Fibroblast of skin of right biceps (primary cell): ENCODE results near the gene MAP4.
"Not testable (repeated sequence)": the region's sequence is repeated elsewhere in the genome, so short reads cannot be mapped to it uniquely, and the experiment has no call there.

Experiments
- DNase-seq: peaks from one replicate; pipeline ENCODE4 v3.0.0-alpha.2; 2013

The MAP4 gene

GRCh38 chr3:47891613-47892005, 124.6 kb downstream of the MAP4 start:
- DNase-seq: no peak

- DNase-seq: no peak
These were observed 125.2 kb downstream of the MAP4 start for GRCh38 chr3:47890828-47891612.

DNA sequence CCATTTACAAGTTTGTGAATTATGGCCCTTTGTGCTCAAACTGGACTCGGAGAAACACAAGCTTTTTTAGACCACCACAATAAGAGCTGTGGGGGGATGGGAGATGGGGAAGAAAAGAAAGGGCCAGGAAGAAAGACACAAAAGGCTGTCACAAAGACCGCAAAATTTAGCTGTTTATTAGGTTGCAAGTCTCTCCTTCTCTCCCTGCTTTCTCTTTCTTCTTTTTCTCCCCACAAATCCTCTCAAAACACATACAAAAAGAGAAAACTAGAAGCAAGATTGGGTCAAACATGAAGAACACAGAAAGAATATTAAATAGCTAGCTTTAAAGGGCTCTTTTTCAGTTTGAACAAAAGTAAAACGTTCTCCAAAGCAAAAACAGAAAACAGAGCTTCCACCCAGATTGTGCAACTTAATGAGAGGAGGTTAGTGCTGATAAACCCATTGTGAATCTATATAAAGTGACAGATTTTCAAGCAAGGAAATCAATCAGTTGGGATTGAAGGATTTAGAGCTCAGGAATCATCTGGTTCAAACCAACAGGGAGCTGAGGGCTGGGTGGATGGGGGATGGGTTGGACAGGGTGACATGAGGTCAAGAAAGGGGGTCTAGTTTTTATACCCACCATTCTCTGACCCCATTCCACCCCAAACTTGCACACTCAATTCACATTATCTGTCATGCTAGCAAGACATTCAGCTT, 125.9 kb downstream of the MAP4 start:
- DNase-seq: no peak

- DNase-seq: no peak
These were observed 127.0 kb downstream of the MAP4 start for GRCh38 chr3:47888986-47889757.

- not testable (repeated sequence) for DNase-seq
These were observed 128.2 kb downstream of the MAP4 start for GRCh38 chr3:47887991-47888390.

DNA sequence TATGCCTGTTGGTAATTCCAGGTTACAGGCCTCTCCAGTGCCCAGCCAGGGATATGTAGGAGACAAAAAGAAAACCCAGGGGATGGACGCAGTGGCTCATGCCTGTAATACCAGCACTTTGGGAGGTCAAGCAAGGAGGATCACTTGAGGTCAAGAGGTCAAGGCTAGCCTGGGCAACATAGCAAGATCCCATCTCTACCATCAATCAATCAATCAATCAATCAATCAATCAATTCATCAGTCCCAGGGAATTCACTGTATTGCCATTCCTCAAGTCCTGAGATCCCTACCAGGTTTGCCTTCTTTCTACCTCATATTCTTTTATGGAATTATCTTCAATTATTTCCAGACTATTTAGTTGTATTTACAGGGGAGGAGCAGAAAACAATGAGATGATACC, 131.0 kb downstream of the MAP4 start:
- no peak for DNase-seq

- DNase-seq: no peak
These were observed 131.6 kb downstream of the MAP4 start for GRCh38 chr3:47884603-47885002.

GRCh38 chr3:47882338-47882737, 133.9 kb downstream of the MAP4 start:
- no peak for DNase-seq

GRCh38 chr3:47877719-47878118, 138.5 kb downstream of the MAP4 start:
- no peak for DNase-seq

- DNase-seq: peak; percentile 32
These were observed 138.9 kb downstream of the MAP4 start for GRCh38 chr3:47877290-47877689.

DNA sequence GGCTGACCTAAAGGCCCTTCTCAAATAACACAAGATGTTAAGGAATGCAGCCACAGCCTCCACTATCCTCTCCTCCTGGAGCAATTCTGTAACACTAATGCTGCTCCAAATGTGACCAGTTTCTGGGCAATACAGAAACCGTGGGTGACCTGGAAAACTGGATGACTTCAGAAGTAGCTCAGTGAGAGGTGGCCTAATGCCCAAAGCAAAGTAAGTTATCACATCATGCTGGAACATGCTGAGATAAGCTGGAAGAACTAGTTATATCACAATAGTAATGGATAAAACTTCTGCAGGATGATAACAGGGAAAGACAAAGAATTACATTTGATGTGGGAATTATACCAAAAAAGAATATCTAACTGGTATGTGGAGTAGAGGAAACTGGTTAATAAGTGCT, 141.3 kb downstream of the MAP4 start:
- DNase-seq: no peak

DNA sequence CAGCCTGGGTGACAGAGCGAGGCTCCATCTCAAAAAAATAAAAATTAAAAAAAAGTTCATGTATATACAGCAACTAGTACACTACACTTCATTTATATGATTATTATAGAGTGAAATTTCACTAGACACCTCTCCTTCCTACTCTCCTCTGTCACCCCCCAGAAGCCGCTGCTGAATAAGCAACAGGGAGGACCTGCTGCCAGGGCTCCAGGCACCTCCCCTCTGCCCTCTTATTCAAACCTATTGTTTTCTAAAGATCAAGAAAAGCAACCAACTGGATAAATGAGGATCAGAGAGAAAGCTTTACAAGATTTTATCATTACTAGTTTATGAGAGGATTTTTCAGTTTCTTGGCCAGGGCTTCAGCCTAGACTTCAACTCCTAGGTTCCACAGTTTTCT, 141.8 kb downstream of the MAP4 start:
- DNase-seq: no peak

DNA sequence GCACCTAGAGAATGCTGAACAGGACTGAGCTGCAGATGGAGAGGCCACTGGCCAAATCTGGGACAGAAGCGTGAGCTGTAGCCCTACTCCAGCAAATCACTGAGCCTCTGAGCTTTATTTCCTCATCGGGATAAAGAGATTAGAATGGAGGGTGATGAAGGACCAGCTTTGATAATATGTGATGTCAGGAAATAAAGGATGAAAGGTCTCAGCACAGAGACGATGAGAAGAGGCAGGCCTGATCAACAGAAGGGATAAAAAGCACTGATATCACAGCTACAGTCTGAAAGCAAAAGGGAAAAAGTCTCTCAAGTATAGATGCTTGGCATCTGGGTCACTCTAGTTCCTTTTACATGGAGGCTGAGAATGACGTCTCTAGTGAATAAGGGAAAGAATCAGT, 143.3 kb downstream of the MAP4 start:
- DNase-seq: no peak

- no peak for DNase-seq
These were observed 144.8 kb downstream of the MAP4 start for GRCh38 chr3:47871389-47871788.

DNA sequence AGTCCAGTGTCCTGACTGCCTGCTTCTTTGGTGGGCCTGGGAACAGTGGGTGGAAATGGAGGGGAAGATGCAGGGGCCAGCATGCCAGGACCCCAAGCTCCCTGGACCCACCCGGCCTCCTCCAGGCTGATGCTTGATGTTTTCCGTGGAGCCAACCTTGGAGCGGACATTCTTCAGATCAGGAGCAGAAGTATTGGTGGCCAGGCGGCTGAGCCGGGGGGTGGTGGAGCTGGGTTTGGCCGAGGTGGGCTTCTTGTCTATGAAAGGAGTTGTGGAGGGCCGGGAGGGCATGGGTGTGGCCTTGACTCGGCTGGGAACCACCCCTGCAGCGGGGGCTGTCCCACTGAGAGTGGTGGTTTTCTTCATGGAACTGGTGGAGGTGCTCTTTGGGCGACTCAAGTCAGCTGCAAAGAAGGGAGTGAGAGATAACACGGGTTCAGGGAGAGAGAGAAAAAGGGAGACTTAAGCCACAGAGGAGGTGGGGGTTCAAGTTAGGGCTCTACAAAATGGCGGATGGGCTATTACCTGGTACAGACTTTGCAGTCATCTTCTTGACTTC, 145.4 kb downstream of the MAP4 start:
- no peak for DNase-seq

DNA sequence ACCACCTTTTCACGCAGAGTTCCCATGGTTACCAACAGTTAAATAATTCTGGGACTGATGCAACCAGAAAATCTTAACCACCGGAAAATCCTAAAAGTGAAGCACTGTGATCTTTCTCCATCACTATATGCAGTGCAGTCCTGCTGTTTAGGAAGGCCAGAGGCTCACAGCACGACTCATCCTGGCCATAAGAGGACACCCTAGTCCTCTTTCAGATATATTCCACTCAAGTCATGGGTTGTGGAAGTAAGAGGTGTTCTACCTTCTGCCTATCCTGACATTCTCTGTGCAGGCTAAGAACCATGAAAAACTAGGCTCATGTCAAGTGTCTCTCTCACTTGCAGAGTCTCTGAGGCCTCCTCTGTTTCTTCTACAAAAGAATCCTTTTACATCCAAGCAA, 146.1 kb downstream of the MAP4 start:
- DNase-seq: no peak

DNA sequence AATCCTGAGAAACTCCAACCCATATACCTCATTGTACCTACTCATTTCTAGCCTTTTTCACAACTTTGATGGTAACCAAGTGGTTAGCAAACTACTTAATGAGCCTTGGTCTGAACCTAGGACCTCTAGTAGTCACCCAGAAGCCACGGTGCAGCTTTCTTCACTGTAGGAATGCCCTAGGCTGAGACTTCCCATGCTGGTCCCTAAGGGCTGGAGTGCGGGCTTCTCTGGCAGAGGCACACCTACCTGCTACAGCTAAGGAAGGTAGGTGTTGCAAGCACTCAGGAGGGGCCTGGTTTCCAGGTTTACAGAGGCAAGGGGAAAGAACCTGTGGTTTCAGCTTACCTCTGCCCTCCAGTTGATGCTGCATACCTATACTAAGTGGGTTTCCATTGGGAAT, 147.9 kb downstream of the MAP4 start:
- DNase-seq: no peak

DNA sequence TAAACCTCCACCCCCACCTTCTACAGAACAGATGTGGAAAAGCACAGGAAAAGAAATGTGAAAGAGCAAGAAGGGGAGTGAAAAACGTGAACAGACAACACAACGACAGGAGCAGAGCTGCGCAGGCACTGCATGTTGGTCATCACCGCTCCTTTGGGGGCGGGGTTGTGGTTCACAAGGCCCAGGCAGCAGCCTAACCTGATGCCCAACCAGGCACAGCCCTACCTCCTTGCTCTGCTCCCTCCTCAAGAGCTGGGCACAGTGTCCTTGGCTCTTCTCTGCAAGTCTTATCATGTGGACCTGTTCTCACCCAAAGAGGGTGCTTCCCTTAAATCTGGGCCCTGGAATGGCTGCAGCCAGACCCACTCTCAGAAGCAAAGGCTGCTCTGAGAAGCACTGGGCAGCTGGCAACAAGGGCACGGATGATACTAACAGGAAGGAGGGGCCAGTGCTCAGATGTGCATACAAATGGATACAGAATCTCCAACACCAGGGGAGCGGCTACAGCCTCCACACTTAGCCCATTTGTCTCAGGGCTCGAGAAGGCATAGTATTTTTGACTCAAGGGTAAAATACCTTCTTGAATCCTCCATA, 148.7 kb downstream of the MAP4 start:
- no peak for DNase-seq

DNA sequence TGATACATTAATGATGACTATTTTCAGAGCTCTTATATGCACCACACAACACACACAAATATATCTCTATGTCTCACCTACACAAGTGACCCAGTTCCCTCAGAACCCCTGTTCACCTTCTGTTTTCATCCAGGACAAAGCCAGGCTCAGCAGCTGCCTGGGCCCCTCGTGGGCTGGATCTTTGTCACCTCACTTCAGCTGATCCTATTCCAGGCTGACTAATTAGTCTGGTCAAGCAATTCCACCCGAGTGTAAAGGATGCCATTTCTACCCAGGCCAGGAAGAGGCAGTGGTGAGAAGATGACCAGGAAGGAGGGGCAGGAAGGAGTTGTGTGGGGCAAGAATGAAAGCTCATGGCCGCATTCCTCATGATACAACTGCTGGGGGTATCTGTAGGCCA, 151.0 kb downstream of the MAP4 start:
- DNase-seq: no peak

DNA sequence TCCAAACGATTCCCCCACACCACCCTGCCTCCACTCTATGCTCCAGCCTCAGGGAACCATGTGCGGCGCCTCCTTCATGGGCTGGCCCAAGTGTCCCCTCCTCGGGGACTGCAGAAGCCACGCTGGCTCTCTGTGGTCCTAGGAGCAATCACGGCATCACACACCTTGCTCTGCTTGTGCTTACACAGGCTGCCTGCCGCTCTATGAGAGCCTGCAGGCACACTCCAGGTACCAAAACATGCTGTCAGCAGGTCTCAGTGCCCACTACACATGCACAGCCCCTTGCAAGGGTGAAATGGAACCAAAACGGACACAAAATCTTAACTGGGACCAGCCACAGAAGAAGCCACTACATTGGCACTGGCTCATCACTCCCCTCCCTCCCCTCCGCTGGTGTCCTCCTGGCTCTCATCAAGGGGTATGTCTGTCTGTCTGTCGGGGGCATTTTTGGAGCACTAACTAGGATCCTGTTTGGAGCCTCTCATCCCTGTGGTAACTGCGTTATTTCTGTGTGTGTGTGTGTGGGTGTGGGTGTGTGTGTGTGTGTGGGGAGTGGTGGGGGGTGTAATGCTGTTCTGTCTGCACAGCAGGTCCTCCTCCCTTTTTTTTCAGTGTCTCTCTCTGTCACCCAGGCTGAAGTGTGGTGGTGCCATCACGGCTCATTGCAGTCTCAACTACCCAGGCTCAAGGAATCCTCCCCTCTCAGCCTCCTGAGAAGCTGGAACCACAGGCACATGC, 152.7 kb downstream of the MAP4 start:
- DNase-seq: no peak

- DNase-seq: no peak
These were observed 156.1 kb downstream of the MAP4 start for GRCh38 chr3:47859956-47860605.

- DNase-seq: no peak
These were observed 159.1 kb downstream of the MAP4 start for GRCh38 chr3:47857151-47857550.
